ENCODE measurements around the gene FKBP1B. TPM values are rescaled to one million over a fixed set of nuclear protein-coding genes. Genes with fewer than 3 reads are reported as not detected.

FKBP1B gene
- polyA plus RNA-seq, 3 donors: 5.2 to 10.1 (median 7.2) TPM

- Histone ChIP-seq H3K27ac (ENCODE audit: low read depth in 1 of 2, low read length in 2 of 2) (no peak overlapping the region), H3K4me3 (replicated peaks in 1 of 3; ENCODE audit: low read depth in 2 of 3, low read length in 3 of 3) (no peak overlapping the region), H3K36me3 (replicated peaks in 1 of 2; ENCODE audit: control insufficient read depth in 1 of 2, insufficient read depth in 2 of 2, low read length in 2 of 2) (no peaks in the 10 kb centered on the region), H2AFZ (ENCODE audit: insufficient read depth, low read depth, low read length, poor library complexity, severe bottlenecking) (no peak overlapping the region), H3K27me3 (ENCODE audit: control insufficient read depth in 2 of 2, insufficient read depth in 2 of 2, low read length in 2 of 2) (peaks cover 0 to 3% of the 10 kb centered on the region in 2 donors), H3K9ac (ENCODE audit: insufficient read depth, low read length, poor library complexity, severe bottlenecking) (no peak overlapping the region), H4K20me1 (ENCODE audit: insufficient read depth, low read length) (no peaks in the 10 kb centered on the region), H3K4me2 (replicated peaks; ENCODE audit: extremely low read depth, low read length, poor library complexity, severe bottlenecking) (no peak overlapping the region), H3K79me2 (ENCODE audit: insufficient read depth, low read length) (no peaks in the 10 kb centered on the region), H3K9me3 (replicated peaks in 1 of 2; ENCODE audit: control insufficient read depth in 1 of 2, insufficient read depth in 1 of 2, low read length in 2 of 2) (no peaks in the 10 kb centered on the region), H3K4me1 (ENCODE audit: control insufficient read depth in 1 of 2, insufficient read depth in 2 of 2, low read length in 2 of 2) (peaks cover 6% of the 10 kb centered on the region in 2 donors)
- H3K36me3 Mint-ChIP-seq: no peaks in the 10 kb centered on the region
- peaks cover 0 to 4% (median 0%) of the 10 kb centered on the region in 7 donors for H3K9me3 Mint-ChIP-seq
- WGBS (ENCODE audit: insufficient coverage): 89% methylated on average over 6 of the region's 8 CpGs
- intact Hi-C loops (cut with micrococcal nuclease): no loop called here
- TF ChIP-seq CTCF (IDR thresholded peaks at IDR 0.05): no peak
- DNase-seq: no peak
- H3K27ac Mint-ChIP-seq: peak overlapping the region in 1 of 7 donors; percentile 1
- no peak overlapping the region for H3K4me3 Mint-ChIP-seq
- peaks cover 0 to 8% (median 2%) of the 10 kb centered on the region in 3 donors for H3K27me3 Mint-ChIP-seq (ENCODE audit: low read depth in 3 of 3)
- no peaks in the 10 kb centered on the region for H3K4me1 Mint-ChIP-seq
Measured at GRCh38 chr2:24054366-24055010, 4.9 kb downstream of the FKBP1B start.

- Histone ChIP-seq H3K4me3 (replicated peaks in 1 of 3; ENCODE audit: low read depth in 2 of 3, low read length in 3 of 3) (no peak overlapping the region), H3K27ac (ENCODE audit: low read depth in 1 of 2, low read length in 2 of 2) (no peak overlapping the region), H2AFZ (ENCODE audit: insufficient read depth, low read depth, low read length, poor library complexity, severe bottlenecking) (no peak overlapping the region), H4K20me1 (ENCODE audit: insufficient read depth, low read length) (no peaks in the 10 kb centered on the region), H3K27me3 (ENCODE audit: control insufficient read depth in 2 of 2, insufficient read depth in 2 of 2, low read length in 2 of 2) (no peaks in the 10 kb centered on the region), H3K4me1 (ENCODE audit: control insufficient read depth in 1 of 2, insufficient read depth in 2 of 2, low read length in 2 of 2) (no peaks in the 10 kb centered on the region), H3K9me3 (replicated peaks in 1 of 2; ENCODE audit: control insufficient read depth in 1 of 2, insufficient read depth in 1 of 2, low read length in 2 of 2) (no peaks in the 10 kb centered on the region), H3K79me2 (ENCODE audit: insufficient read depth, low read length) (no peaks in the 10 kb centered on the region), H3K4me2 (replicated peaks; ENCODE audit: extremely low read depth, low read length, poor library complexity, severe bottlenecking) (no peak overlapping the region), H3K9ac (ENCODE audit: insufficient read depth, low read length, poor library complexity, severe bottlenecking) (no peak overlapping the region), H3K36me3 (replicated peaks in 1 of 2; ENCODE audit: control insufficient read depth in 1 of 2, insufficient read depth in 2 of 2, low read length in 2 of 2) (no peaks in the 10 kb centered on the region)
- Mint-ChIP-seq H3K4me3 (no peak overlapping the region), H3K4me1 (no peaks in the 10 kb centered on the region), H3K27me3 (ENCODE audit: low read depth in 3 of 3) (peaks cover 0 to 4% (median 2%) of the 10 kb centered on the region in 3 donors), H3K9me3 (peaks cover 0 to 4% (median 0%) of the 10 kb centered on the region in 7 donors), H3K27ac (no peak overlapping the region), H3K36me3 (no peaks in the 10 kb centered on the region)
- WGBS (ENCODE audit: insufficient coverage): 94% methylated on average over 2 of the region's 6 CpGs
- DNase-seq: no peak
- intact Hi-C loops (cut with micrococcal nuclease): no loop called here
- TF ChIP-seq CTCF (IDR thresholded peaks at IDR 0.05): no peak
Measured at GRCh38 chr2:24055750-24056149, 6.2 kb downstream of the FKBP1B start.

Data from CD14-positive monocyte (primary cell).